NCI-H345 (cell line): ENCODE measurements around the gene LMNTD2.

Source experiments
- DNase-seq: peaks from one replicate; lab custom pipeline; 2025; lab: John Stamatoyannopoulos, UW

LMNTD2 gene

GRCh38 chr11:551596-551995 is 8.9 kb downstream of the LMNTD2 start:
- DNase-seq = no peak

DNA sequence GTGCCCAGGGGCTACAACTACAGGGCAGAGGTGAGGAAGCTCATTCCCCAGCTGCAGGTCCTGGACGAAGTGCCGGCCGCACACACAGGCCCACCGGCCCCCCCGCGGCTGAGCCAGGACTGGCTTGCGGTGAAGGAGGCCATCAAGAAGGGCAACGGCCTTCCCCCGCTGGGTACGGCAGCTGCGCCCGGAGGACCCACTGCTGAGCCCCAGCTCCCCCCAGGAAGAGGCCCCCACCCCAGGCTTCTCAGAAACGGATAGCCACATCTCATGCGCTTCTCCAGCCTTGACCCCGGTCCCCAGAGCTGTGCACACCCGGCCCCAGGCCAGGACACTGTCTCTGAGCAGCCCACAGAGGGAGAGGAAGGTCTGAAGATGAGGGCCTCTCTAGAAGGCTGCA is 9.4 kb downstream of the LMNTD2 start:
- no peak for DNase-seq

DNA sequence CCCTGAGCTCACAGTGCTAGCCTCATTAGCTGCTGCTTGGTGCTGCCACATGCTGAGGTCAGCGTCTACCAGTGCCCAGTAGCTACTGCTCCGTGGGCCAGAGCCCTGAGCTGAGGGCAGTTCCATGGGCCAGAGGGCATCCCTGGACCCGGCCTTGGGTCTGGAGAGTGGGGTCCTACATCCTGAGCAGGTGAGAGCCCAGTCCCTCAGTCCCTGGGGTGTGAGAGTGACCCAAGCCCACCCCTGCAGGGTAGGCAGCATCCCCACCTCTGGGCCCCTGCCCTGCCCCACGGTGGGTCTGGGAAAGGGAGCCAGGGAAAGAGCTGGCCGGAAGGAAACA is 9.8 kb downstream of the LMNTD2 start:
- no peak for DNase-seq

- DNase-seq = no peak
These were observed 10.4 kb downstream of the LMNTD2 start for GRCh38 chr11:550021-550745.

DNA sequence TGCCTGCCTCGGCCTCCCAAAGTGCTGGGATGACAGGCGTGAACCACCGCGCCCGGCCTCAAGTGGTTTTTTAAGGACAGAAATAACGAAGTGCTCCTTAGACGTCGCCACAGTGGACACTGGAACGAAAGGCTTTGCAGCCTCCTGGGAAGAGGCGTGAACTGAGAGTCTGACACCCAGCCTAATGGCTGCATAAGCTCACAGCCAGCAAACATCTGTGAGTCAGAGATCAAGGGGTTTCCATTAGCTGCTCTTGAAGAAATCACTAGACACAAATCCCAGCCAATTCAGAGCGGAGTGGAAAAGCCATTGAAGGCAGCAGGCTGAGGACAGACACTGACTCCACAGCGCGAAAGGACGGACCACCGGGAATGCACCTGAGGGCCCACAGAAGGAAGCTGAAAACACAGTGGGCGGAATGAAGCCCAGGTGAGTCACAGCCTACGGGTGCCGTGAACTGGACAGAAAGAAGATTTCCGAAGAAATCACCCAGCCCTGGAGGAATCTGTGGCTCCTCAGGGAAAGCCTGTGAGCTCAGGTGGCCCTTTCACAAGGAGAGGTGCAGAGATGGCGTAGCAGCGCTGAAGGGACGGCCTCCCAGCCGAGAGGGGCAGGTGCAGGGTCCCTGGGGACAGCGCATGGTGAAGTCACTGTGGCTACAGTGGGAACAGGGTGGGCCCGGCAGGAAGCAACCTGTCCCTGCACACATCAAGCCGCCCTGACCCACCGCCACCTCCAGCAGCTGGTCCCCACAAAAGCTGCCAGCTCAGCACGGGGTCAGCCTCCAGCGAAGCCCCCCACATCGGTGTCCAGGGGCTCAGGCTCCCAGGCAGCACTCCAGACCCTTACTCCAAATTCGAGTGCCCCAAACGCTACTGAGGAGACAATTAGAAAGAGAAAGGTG is 11.6 kb downstream of the LMNTD2 start:
- peak; percentile 50 for DNase-seq

GRCh38 chr11:545171-545570 is 15.4 kb downstream of the LMNTD2 start:
- DNase-seq = no peak

DNA sequence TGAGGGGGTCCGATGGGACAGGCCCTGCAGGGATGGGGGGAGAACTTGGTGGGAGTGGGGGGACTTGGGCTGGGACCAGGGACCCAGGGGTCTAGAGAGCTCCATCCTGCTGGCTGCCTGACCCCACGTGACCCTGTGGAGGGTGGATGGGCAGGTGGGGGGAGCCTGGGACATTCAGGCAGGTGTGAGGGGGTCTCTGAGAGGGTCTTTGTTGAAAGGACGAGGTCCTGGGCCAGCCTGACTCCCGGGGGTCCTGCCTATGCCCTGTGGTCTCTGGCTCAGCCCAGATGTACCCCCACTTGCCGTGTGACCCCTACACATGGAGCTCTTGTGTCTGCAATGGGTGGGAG is 15.7 kb downstream of the LMNTD2 start:
- DNase-seq = no peak

DNA sequence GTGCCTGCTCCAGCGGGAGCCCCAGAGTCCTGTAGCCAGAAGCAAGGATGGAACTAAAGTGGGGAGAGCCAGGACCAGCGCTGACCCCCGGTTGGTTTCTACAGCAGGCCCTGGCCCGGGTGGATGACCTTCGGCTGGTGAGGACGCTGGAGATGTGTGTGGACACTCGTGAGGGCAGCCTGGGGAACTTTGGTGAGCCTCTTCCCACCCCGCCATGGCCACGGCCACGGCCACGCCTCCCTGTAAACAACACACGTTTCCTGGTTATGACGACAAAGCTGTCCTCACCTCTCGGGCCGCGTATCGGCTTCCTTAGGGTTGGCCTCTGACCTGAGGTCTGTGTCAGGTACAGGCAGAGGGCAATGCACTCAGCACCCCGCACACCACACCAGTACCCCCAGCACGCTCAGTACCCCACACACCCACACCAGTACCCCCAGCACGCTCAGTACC is 19.1 kb downstream of the LMNTD2 start:
- DNase-seq = no peak

DNA sequence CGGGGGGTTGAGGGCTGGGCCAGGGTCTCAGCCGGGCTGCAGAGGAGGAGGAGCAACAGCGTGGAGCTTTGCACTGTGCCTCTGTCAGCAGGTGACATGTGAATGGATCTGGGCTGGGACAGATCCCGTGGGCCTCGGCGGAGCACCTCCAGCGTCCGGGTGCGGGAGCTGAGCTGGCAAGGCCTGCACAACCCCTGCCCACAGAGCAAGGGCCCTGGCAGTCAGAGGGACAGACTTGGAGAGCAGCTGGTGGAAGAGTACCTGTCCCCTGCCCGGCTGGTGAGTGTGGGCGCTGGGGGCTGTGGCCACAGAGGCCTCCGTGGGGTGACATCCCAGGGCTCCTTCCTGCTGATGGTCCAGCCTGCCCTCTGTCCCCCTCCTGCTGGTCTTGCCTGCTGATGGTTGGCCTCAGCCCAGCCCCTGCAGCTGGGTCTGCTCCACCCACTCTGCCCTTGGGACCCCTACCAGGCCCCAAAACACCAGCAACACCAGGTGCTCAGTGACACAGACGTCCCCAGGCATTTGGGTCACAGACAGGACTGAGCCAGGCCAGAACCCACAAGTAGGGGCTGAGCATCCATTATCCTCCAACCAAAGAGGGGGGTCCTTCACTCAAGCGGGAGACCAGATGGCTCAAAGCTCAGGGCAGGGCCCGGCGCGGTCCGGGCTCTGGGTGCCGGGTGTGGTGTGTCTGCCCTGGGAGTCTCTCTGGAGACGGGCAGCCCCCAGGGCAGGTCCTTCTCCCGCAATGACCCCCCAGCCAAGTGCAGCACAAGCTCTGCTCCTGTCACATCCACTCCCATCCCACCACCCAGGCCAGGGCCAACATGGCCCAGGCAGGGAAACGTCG is 19.7 kb downstream of the LMNTD2 start:
- DNase-seq = no peak

GRCh38 chr11:539971-540481 is 20.5 kb downstream of the LMNTD2 start:
- no peak for DNase-seq

DNA sequence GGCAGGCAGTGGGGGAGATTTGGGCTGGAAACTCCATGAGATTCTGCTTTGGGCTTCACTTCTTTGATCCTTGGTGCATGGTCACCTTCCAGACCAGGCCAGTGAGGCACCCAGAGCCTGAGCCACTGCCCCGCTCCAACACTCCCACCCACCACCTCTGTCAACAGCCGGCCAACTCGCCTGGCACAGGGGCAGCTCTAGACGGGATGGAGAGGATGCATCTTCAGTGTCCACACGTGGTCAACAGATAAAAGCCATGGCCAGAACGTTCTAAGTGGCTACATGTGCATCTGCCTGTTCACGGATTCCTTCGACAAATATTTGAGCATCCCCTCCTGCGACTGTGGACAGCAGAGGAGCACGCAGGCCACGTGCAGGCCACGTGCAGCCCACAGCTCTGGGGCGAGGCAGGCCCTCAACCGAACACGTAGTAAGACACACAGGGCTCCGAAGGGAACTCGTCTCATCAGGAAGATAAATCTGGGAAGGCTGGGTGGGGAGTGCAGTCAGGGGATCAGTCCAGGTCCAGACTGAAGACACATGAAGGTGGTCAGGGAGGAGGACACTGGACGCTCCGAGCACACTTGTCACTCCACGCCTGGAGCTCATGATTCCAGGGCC is 22.0 kb downstream of the LMNTD2 start:
- no peak for DNase-seq

DNA sequence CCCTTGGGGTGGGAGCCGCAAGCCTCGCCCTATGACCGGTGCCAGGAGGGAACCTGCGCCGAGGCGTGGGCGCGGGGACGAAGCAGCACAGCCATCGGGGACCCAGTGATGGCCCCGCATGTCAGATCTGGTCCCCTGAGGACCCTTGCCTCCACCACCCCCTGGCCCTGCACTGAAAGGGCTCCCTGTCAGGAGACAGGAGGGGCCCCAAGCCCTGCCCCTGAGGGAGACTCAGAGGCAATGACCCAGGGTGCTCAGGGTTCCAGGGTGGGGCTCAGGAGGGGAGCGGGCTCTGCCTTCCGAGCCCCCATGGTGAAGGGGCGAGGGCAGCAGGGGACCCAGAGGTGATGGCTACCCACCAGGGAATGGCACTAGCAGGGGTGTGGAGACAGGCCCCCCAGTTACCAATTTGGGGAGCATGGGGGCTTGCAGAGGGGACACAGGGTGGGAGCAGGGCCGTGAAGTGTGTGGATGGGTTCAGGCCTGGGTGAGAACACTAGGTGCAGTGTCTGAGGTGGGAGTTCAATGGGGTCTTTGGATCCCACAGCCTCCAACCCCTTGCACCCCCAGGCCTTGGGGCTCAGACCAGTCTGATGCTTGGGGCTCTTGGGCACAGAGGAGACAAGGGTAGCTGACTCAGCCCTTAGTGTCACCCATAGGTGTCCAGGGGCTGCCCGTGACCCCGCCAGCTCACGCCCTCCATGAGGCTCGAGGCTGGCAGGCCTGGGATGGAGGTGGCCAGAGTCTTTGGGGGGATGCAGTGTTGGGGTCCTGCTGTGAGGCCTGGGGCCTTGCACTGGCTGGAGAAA is 22.7 kb downstream of the LMNTD2 start:
- DNase-seq = no peak

DNA sequence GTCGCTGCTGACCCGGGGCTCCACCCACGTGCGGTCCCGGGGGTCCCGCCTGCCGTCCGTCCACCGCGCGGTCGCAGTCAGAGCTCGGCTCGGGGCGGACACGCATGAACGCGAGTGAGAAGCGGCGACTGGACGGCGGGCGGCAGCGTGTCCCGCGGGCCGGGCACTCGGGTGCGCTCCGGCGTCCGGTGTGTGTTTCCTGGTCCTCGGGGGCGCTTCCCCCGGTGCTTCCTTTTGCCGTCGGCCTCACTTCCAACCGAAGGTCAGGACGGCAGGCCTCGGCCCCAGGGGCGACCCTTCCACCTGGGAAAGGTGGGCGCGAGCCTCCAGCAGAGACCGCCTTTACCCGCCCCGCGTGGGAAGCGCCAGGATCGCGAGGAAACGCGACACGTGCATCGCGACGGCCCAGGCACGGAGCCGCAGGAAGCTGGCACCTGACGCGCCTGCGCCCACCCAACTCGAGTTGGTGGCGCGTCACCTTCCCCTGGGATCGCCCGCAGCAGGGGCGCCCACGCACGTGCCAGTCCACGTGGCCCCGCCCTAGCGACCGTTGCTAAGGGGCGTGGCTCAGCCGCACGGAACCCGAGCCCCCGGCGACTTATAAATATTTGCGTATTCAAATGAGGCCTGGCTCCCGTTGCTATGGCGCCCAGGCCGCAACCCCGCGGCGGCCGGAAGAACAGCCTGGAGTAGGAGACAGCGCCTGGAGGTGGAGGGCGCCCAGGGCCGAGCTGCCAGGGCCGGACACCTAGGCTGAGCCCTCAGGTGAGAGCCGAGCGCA is 23.5 kb downstream of the LMNTD2 start, which contains the start of gene LRRC56:
Gene LRRC56, plus strand, starts transcription at position 687 of the 781 bp plus-strand sequence. CDS start 3,158 bp downstream, outside the sequence.
- DNase-seq = peak; percentile 94

GRCh38 chr11:535519-536454 is 24.8 kb downstream of the LMNTD2 start, which contains the start of gene HRAS:
Gene HRAS, minus strand, starts transcription at chr11:535576.
- peak; percentile 98 for DNase-seq

DNA sequence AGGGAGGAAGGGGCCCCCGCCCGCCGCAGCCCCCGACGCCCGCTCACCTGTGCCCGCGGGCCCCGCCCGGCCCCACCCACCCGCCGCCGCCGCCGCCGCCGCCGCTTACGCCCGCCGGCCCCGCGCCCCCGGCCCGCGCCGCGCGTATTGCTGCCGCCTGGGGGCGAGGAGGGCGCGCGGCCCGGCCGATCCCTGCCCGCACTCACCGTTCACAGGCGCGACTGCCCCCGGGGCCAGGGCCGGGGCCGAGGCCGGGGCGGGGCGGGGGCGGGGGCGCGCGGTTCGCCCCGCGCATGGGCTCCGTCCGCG is 25.4 kb downstream of the LMNTD2 start:
- DNase-seq = no peak

- peak; percentile 53 for DNase-seq
These were observed 25.9 kb downstream of the LMNTD2 start for GRCh38 chr11:534396-535209.

DNA sequence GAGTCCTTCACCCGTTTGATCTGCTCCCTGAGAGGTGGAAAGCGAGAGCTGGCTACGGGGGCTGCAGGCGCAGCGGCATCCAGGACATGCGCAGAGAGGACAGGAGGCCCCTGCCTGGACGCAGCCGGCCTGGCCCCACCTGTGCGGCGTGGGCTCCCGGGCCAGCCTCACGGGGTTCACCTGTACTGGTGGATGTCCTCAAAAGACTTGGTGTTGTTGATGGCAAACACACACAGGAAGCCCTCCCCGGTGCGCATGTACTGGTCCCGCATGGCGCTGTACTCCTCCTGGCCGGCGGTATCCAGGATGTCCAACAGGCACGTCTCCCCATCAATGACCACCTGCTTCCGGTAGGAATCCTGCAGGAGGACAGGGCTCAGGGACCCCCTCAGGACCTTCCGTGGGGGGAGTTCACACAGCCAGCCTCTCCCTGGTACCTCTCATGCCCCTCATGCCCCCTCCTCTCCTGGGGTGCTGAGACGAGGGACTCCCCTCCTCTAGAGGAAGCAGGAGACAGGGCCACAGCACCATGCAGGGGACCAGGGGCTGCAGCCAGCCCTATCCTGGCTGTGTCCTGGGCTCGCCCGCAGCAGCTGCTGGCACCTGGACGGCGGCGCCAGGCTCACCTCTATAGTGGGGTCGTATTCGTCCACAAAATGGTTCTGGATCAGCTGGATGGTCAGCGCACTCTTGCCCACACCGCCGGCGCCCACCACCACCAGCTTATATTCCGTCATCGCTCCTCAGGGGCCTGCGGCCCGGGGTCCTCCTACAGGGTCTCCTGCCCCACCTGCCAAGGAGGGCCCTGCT is 26.7 kb downstream of the LMNTD2 start:
- DNase-seq = no peak
